Measurements from ENCODE around the gene MINAR1. TPM values are rescaled to one million over a fixed set of nuclear protein-coding genes. Genes with fewer than 3 reads are reported as not detected.

Gene MINAR1
- total and polyA plus RNA-seq, 8 donors: 1.1 to 3.9 (median 2.2) TPM

DNA sequence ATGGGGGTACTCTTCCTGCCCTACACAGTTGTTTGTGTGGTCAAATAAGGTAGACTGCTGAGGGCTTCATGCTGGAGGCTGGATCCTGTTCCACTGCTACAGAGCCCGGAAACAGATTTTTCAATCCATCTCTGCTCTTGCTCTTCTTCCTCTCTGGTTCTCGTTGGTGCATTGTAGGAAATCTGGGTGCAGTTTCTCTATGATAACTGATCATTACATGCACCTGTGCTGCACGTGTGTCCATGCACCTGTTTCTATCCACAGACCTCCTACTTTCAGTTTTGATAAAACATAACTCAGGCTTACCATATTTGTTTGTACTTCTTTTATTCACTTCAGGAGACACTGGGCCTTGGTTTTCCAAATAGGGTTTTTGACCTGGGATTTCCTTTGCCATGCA, 21.3 kb downstream of the MINAR1 start:
- no peaks in the 10 kb centered on the region for H3K9me3 ChIP-seq
- DNase-seq: no peak
- TF ChIP-seq, protein P1, sequence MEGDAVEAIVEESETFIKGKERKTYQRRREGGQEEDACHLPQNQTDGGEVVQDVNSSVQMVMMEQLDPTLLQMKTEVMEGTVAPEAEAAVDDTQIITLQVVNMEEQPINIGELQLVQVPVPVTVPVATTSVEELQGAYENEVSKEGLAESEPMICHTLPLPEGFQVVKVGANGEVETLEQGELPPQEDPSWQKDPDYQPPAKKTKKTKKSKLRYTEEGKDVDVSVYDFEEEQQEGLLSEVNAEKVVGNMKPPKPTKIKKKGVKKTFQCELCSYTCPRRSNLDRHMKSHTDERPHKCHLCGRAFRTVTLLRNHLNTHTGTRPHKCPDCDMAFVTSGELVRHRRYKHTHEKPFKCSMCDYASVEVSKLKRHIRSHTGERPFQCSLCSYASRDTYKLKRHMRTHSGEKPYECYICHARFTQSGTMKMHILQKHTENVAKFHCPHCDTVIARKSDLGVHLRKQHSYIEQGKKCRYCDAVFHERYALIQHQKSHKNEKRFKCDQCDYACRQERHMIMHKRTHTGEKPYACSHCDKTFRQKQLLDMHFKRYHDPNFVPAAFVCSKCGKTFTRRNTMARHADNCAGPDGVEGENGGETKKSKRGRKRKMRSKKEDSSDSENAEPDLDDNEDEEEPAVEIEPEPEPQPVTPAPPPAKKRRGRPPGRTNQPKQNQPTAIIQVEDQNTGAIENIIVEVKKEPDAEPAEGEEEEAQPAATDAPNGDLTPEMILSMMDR (IDR thresholded peaks at IDR 0.05): no peak
- no peak for FAIRE-seq
- no peak overlapping the region for H3K4me3 ChIP-seq
- no peak for ATAC-seq
- H3K36me3 ChIP-seq: no peaks in the 10 kb centered on the region
- no peaks in the 10 kb centered on the region for H3K27me3 ChIP-seq
- 72 to 79% methylated on average over 3 of the region's 3 CpGs for WGBS, 2 donors
- intact Hi-C loops (cut with DNase I): no loop called here
- H3K27ac ChIP-seq: no peak overlapping the region
- H3K4me1 ChIP-seq: no peaks in the 10 kb centered on the region

DNA sequence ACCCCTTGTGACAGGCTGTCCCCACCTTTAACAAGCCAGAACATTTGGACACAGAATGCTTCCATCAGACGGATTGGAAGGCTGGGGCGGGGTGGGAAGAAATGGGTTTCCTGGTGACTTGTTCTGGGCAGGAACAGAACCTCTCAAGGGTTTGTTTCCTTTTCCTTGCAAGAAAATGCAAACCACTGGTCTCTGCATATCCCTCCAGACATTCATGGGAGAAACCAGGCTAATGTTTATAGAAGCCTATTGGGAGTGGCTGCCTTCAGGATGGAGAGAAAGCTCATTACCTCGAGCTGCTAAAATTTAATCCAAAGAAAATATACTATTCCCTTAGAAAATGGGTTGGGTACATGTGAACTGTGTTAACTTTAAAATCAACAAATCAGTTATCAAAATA, 21.9 kb downstream of the MINAR1 start:
- Histone ChIP-seq H3K9me3 (no peaks in the 10 kb centered on the region), H3K4me1 (no peaks in the 10 kb centered on the region), H3K27ac (no peak overlapping the region), H3K36me3 (no peaks in the 10 kb centered on the region), H3K4me3 (no peak overlapping the region), H3K27me3 (no peaks in the 10 kb centered on the region)
- TF ChIP-seq, protein P1 (IDR thresholded peaks at IDR 0.05): no peak
- 71 to 78% methylated on average over 3 of the region's 3 CpGs for WGBS, 2 donors
- FAIRE-seq (no peak), ATAC-seq (no peak), DNase-seq (no peak)
- intact Hi-C loops (cut with DNase I): no loop called here

DNA sequence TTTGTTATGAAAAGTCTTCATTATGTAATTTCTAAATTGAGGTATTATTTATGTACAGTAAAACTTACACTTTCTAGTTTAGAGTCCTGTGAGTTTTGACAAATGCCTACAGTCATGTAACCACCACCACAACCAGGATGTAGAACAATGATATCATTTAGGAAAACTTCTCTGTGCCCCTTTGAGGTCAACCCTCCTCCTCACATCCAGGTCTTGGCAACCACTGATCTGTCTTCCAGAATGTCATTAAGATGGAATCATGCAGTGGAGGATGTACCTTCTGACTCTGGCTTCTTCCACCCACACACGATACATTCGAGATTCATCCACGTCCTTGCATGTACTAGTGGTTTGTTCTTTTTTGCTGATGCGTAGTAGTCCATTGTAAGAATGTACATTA, 23.2 kb downstream of the MINAR1 start:
- intact Hi-C loops (cut with DNase I): no loop called here
- FAIRE-seq (no peak), DNase-seq (no peak), ATAC-seq (no peak)
- TF ChIP-seq, protein P1 (IDR thresholded peaks at IDR 0.05): no peak
- Histone ChIP-seq H3K9me3 (no peaks in the 10 kb centered on the region), H3K27me3 (no peaks in the 10 kb centered on the region), H3K36me3 (no peaks in the 10 kb centered on the region), H3K27ac (no peak overlapping the region), H3K4me3 (no peak overlapping the region), H3K4me1 (no peaks in the 10 kb centered on the region)
- 92 to 93% methylated on average over 4 of the region's 4 CpGs for WGBS, 2 donors

DNA sequence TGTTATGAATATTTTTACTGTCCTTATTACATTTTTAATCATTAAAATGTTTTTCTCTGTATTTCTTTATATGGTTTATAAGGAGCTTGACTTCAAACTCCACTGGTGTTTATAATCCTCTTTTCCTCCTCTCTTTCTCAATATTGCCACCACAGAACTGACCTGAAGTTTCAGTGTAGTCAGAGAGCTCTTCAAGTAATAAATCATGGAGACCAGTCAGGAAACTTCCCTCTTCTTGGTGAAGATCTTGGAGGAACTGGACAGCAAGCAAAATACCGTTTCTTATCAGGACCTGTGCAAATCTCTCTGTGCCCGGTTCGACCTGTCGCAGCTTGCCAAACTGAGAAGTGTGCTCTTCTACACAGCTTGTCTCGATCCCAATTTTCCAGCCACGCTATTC, 23.8 kb downstream of the MINAR1 start:
- Histone ChIP-seq H3K9me3 (no peaks in the 10 kb centered on the region), H3K36me3 (no peaks in the 10 kb centered on the region), H3K27me3 (no peaks in the 10 kb centered on the region), H3K27ac (no peak overlapping the region), H3K4me3 (no peak overlapping the region), H3K4me1 (no peaks in the 10 kb centered on the region)
- 83 to 90% methylated on average over 6 of the region's 6 CpGs for WGBS, 2 donors
- FAIRE-seq (no peak), ATAC-seq (no peak), DNase-seq (no peak)
- intact Hi-C loops (cut with DNase I): no loop called here
- TF ChIP-seq, protein P1 (IDR thresholded peaks at IDR 0.05): no peak

DNA sequence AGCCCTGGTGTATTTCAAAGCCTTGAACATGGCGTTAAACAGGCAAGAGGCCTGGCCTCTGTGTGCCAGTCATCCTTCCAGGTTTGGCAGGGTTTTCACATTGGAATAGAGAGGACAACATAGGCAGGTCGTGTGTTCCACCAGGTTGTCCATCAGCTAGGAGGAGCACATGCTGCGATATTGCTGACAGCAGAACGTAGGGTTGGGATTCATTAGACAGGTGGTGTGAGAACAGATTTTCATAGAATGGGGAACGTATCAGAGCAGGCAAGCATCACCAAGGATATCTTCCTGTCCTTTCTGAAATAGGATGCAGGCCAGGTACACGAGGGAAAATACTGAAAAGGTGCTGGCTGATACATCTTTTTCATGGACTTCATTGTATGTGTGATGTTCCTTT, 26.4 kb downstream of the MINAR1 start:
- FAIRE-seq: no peak
- WGBS, 2 donors: 84% methylated on average over 6 of the region's 6 CpGs
- intact Hi-C loops (cut with DNase I): no loop called here

More for the DNA sequence above, 26.4 kb downstream of the MINAR1 start:
- H3K4me1 ChIP-seq: no peaks in the 10 kb centered on the region
- H3K4me3 ChIP-seq: no peak overlapping the region
- no peaks in the 10 kb centered on the region for H3K9me3 ChIP-seq
- no peaks in the 10 kb centered on the region for H3K27me3 ChIP-seq
- no peaks in the 10 kb centered on the region for H3K36me3 ChIP-seq
- DNase-seq: no peak
- TF ChIP-seq, protein P1 (IDR thresholded peaks at IDR 0.05): no peak
- H3K27ac ChIP-seq: no peak overlapping the region
- no peak for ATAC-seq
